ENCODE measurements around the gene SOCS2.

DNA sequence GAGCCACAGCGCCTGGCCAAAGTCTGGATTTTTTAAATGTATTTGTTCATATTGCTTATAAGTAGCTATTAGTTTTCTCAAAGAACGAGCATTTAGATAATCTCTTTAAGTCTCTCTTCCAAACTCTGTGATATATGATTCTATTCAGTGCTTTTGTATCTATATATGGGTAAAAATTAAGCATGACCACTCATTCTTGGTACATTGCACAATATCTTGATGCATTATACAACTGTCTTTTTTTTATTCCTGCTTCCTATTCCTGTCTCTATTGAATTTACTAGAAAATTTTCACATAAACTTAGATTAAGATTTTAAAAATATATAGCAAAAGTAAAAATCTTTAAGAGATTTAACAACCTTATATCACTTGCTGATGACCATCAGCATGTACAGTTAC, 29.1 kb downstream of the SOCS2 start:
- no peak for TF ChIP-seq CTCF (IDR thresholded peaks at IDR 0.05)
- no peak for TF ChIP-seq POLR2A (IDR thresholded peaks at IDR 0.05)
